Measurements from ENCODE around the gene FST.

GRCh38 chr5:53501054-53501453 is 20.6 kb downstream of the FST start:
- no peak for TF ChIP-seq POLR2A (IDR thresholded peaks at IDR 0.05)
- TF ChIP-seq CTCF (IDR thresholded peaks at IDR 0.05) = no peak
